H4 (cell line): ENCODE data around the gene WWOX. TPM values are rescaled to one million over a fixed set of nuclear protein-coding genes. Genes with fewer than 3 reads are reported as not detected.

Experiments
- DNase-seq: peaks from one replicate; pipeline ENCODE4 v3.0.0-alpha.2; 2015; ENCODE audit warnings: low spot score
- total RNA-seq: library from RNA; depleted of rRNA; stranded (reverse); fragments of >200 nt; shearing (Covaris generic); gene quantifications from 2 replicates; pipeline ENCODE4 v1.2.3, GENCODE V29; 2014

The WWOX gene
- total RNA-seq, 1 experiment from 2014 or later: 25.4 TPM

GRCh38 chr16:78194948-78195347 is 95.5 kb downstream of the WWOX start:
- no peak for DNase-seq

- no peak for DNase-seq
These were observed 96.3 kb downstream of the WWOX start for GRCh38 chr16:78195797-78196196.

GRCh38 chr16:78196502-78196901 is 97.0 kb downstream of the WWOX start:
- DNase-seq: no peak

GRCh38 chr16:78198288-78198687 is 98.8 kb downstream of the WWOX start:
- DNase-seq: no peak

- DNase-seq: no peak
These were observed 100.0 kb downstream of the WWOX start for GRCh38 chr16:78199325-78200022.

- no peak for DNase-seq
These were observed 100.6 kb downstream of the WWOX start for GRCh38 chr16:78200023-78200389.

- no peak for DNase-seq
These were observed 101.2 kb downstream of the WWOX start for GRCh38 chr16:78200623-78201096.

- DNase-seq: no peak
These were observed 106.1 kb downstream of the WWOX start for GRCh38 chr16:78205506-78205905.

- no peak for DNase-seq
These were observed 107.3 kb downstream of the WWOX start for GRCh38 chr16:78206623-78207223.

GRCh38 chr16:78209951-78210661 is 110.7 kb downstream of the WWOX start:
- DNase-seq: peak; percentile 13

GRCh38 chr16:78211020-78211599 is 111.7 kb downstream of the WWOX start:
- DNase-seq: no peak

- no peak for DNase-seq
These were observed 112.5 kb downstream of the WWOX start for GRCh38 chr16:78211946-78212345.

- DNase-seq: no peak
These were observed 113.2 kb downstream of the WWOX start for GRCh38 chr16:78212674-78213073.

- DNase-seq: no peak
These were observed 114.3 kb downstream of the WWOX start for GRCh38 chr16:78213751-78214150.

GRCh38 chr16:78215222-78215621 is 115.8 kb downstream of the WWOX start:
- DNase-seq: no peak

- no peak for DNase-seq
These were observed 116.8 kb downstream of the WWOX start for GRCh38 chr16:78216166-78216745.

- no peak for DNase-seq
These were observed 117.8 kb downstream of the WWOX start for GRCh38 chr16:78217276-78217675.

GRCh38 chr16:78218279-78218678 is 118.8 kb downstream of the WWOX start:
- DNase-seq: no peak

- no peak for DNase-seq
These were observed 119.6 kb downstream of the WWOX start for GRCh38 chr16:78218856-78219651.

GRCh38 chr16:78220571-78220970 is 121.1 kb downstream of the WWOX start:
- DNase-seq: no peak

GRCh38 chr16:78221892-78222291 is 122.4 kb downstream of the WWOX start:
- DNase-seq: no peak
